Neural cell (in vitro differentiated cells): ENCODE data around the gene GAMT.

ENCODE experiments used
- CTCF ChIP-seq: fragments of 450-650 bp; IDR thresholded peaks from 2 replicates; pipeline ENCODE4 v1.5.1; 2014; ENCODE audit warnings: antibody characterized with exemption, mild to moderate bottlenecking, moderate library complexity; ENCODE audit not compliant: poor library complexity, severe bottlenecking
- EP300 ChIP-seq: fragments of 450-650 bp; conservative IDR thresholded peaks from 2 replicates; pipeline ENCODE4 v1.6.1; 2014; ENCODE audit warnings: antibody characterized with exemption, mild to moderate bottlenecking, moderate library complexity; ENCODE audit not compliant: poor library complexity, severe bottlenecking
- EZH2 ChIP-seq: fragments of 200-600, 300-800 bp; shearing (Covaris generic), sonication (generic); IDR thresholded peaks from 2 replicates; pipeline ENCODE4 v1.6.1; 2014; ENCODE audit warnings: antibody characterized with exemption, low read length, borderline replicate concordance, mild to moderate bottlenecking; ENCODE audit not compliant: insufficient read depth, poor library complexity, severe bottlenecking
- MXI1 ChIP-seq: fragments of 450-650 bp; conservative IDR thresholded peaks from 2 replicates; pipeline ENCODE4 v1.6.1; 2014; ENCODE audit warnings: antibody characterized with exemption, mild to moderate bottlenecking; ENCODE audit not compliant: poor library complexity, severe bottlenecking

- TF ChIP-seq EP300, result no peak
- no peak for TF ChIP-seq CTCF
- no peak for TF ChIP-seq EZH2
- no peak for TF ChIP-seq MXI1
Observed at GRCh38 chr19:1420590-1420989, 19.2 kb upstream of the GAMT start.
